Glutamatergic neuron (in vitro differentiated cells): ENCODE data around the gene GFM2. TPM values are rescaled to one million over a fixed set of nuclear protein-coding genes. Genes with fewer than 3 reads are reported as not detected.
"Not testable (repeated sequence)": the region's sequence is repeated elsewhere in the genome, so short reads cannot be mapped to it uniquely, and the experiment has no call there.

ENCODE experiments used
- DNase-seq: peaks from one replicate; pipeline ENCODE4 v3.0.0; 2022
- H3K27ac Mint-ChIP-seq: one replicate; pipeline ENCODE4 v1.8.0; 2020; ENCODE audit warnings: mild to moderate bottlenecking, mixed read lengths, inconsistent platforms; ENCODE audit not compliant: unreplicated experiment
- H3K27me3 Mint-ChIP-seq: one replicate; pipeline ENCODE4 v1.8.0; 2020; ENCODE audit warnings: mild to moderate bottlenecking, moderate library complexity, mixed read lengths, inconsistent platforms; ENCODE audit not compliant: unreplicated experiment
- H3K36me3 Mint-ChIP-seq: one replicate; pipeline ENCODE4 v1.8.0; 2020; ENCODE audit warnings: mild to moderate bottlenecking, mixed read lengths, inconsistent platforms; ENCODE audit not compliant: unreplicated experiment
- H3K4me1 Mint-ChIP-seq: one replicate; pipeline ENCODE4 v1.8.0; 2020; ENCODE audit warnings: mild to moderate bottlenecking, low read depth, mixed read lengths, inconsistent platforms; ENCODE audit not compliant: unreplicated experiment
- H3K4me3 Mint-ChIP-seq: one replicate; pipeline ENCODE4 v1.8.0; 2020; ENCODE audit warnings: mild to moderate bottlenecking, mixed read lengths, inconsistent platforms; ENCODE audit not compliant: unreplicated experiment
- H3K9me3 Mint-ChIP-seq: one replicate; pipeline ENCODE4 v1.8.0; 2020; ENCODE audit warnings: mild to moderate bottlenecking, moderate library complexity, mixed read lengths, inconsistent platforms; ENCODE audit not compliant: unreplicated experiment
- total RNA-seq: library from RNA; stranded (reverse); fragmentation: NEBNext Ultra II Directional; extraction: Animal tissue kit (Norgen Biotek cat#: 25700); gene quantifications from one replicate; pipeline ENCODE4 v1.2.1, GENCODE V29; 2021; ENCODE audit not compliant: unreplicated experiment
- TF ChIP-seq, protein P1 (sequence below): fragments of 200-600 bp; sonication (generic); IDR thresholded peaks from one replicate; pipeline ENCODE4 v1.5.0; 2021; ENCODE audit not compliant: partially characterized antibody, unreplicated experiment

Gene GFM2
- total RNA-seq, 1 donor from 2014 or later = 44.8 TPM

DNA sequence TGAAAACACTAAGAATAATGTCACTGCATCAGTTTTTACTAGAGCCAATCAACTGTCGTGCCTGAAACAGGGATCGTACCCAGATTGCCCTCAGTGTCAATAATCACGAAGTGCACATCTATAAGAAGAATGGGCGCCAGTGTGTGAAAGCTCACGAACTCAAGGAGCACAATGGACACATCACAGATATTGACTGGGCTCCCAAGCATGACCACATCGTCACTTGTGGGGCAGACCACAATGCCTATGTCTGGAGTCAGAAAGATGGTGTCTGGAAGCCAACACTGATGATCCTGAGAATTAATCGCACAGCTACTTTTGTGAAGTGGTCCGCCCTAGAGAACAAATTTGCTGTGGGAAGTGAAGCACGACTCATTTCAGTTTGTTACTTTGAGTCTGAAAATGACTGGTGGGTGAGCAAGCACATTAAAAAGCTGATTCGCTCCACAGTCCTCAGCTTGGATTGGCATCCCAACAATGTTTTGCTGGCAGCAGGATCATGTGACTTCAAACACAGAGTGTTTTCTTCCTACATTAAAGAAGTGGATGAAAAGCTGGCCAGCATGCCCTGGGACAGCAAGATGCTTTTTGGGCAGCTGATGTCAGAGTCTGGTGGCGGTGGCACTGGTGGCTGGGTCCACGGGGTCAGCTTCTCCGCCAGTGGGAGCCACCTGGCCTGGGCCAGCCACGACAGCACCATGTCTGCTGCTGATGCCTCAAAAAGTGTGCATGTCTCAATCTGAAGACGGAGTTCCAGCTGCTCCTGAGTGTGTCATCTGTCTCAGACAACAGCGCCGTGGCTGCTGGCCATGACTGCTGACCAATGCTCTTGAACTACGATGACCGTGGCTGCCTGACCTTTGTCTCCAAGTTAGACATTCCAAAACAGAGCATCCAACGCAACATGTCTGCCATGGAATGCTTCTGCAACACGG, 32.3 kb upstream of the GFM2 start:
- H3K4me3 Mint-ChIP-seq = no peak overlapping the region

DNA sequence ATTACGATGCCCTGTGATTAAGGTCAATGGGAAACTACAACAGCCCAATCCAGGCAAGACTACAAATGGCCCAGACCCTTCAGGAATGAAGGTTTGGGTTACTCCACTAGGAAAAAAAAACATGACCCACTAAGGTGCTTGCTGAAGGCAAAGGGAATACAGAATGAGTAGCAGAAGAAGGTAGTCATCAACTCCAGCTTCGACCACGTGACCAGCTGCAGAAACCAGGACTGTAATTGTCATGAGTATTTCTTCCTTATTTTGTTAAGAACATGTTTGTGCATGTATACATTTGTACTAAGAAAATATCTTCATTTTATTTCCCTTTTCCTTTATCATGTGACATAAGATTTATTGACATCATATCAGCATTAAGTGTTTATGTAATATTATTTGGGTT, 24.8 kb upstream of the GFM2 start:
- H3K4me3 Mint-ChIP-seq, H3K27me3 Mint-ChIP-seq, H3K4me1 Mint-ChIP-seq, H3K27ac Mint-ChIP-seq, DNase-seq, H3K36me3 Mint-ChIP-seq, H3K9me3 Mint-ChIP-seq: not testable (repeated sequence)

More for the DNA sequence above, 32.3 kb upstream of the GFM2 start:
- DNase-seq = no peak
- H3K9me3 Mint-ChIP-seq = peaks cover 1% of the 10 kb centered on the region
- H3K36me3 Mint-ChIP-seq = no peaks in the 10 kb centered on the region
- H3K27ac Mint-ChIP-seq = no peak overlapping the region
- no peaks in the 10 kb centered on the region for H3K27me3 Mint-ChIP-seq
- TF ChIP-seq, protein P1, sequence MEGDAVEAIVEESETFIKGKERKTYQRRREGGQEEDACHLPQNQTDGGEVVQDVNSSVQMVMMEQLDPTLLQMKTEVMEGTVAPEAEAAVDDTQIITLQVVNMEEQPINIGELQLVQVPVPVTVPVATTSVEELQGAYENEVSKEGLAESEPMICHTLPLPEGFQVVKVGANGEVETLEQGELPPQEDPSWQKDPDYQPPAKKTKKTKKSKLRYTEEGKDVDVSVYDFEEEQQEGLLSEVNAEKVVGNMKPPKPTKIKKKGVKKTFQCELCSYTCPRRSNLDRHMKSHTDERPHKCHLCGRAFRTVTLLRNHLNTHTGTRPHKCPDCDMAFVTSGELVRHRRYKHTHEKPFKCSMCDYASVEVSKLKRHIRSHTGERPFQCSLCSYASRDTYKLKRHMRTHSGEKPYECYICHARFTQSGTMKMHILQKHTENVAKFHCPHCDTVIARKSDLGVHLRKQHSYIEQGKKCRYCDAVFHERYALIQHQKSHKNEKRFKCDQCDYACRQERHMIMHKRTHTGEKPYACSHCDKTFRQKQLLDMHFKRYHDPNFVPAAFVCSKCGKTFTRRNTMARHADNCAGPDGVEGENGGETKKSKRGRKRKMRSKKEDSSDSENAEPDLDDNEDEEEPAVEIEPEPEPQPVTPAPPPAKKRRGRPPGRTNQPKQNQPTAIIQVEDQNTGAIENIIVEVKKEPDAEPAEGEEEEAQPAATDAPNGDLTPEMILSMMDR = no peak
- no peaks in the 10 kb centered on the region for H3K4me1 Mint-ChIP-seq

DNA sequence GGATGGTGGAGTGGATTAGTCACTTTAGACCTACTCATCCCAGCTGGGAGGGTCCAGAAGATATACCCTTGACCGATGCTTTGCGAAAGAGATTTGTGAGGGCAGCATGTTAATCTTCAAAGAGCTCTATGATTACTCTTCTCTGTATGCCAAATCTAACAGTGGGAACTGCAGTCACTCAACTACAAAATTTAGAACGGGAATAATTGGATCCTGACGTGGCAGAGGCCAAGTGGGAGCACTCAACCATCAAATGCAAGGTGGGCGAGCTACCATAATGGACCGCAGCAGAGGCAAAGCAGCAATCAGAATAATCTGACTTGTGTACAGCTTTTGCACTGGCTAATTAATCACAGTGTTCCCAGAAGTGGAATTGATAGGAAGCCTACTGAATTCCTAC, 20.5 kb upstream of the GFM2 start:
- no peak overlapping the region for H3K4me3 Mint-ChIP-seq

DNA sequence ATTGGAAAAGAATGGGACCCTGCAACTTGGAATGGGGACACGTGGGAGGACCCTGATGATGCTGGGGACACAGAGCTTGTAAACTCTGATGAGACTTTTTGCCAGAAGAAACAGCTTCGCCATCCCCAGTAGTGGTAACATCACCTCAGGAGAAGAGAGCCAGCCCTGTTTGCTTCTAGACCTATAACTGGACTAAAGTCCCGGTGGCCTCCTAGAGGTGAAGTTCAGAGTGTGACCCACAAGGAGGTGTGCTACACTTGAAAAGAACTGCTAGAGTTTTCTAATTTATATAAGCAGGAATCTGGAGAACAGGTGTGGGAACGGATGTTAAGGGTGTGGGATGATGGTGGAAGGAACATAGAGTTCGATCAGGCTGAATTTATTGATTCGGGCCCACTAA, 19.9 kb upstream of the GFM2 start:
- H3K36me3 Mint-ChIP-seq = peaks cover 5% of the 10 kb centered on the region
- no peak overlapping the region for H3K27ac Mint-ChIP-seq

More for the DNA sequence above, 20.5 kb upstream of the GFM2 start:
- peaks cover 5% of the 10 kb centered on the region for H3K36me3 Mint-ChIP-seq
- no peaks in the 10 kb centered on the region for H3K27me3 Mint-ChIP-seq
- no peak overlapping the region for H3K27ac Mint-ChIP-seq
- H3K4me1 Mint-ChIP-seq = no peaks in the 10 kb centered on the region
- peaks cover 1% of the 10 kb centered on the region for H3K9me3 Mint-ChIP-seq
- TF ChIP-seq, protein P1 = no peak
- no peak for DNase-seq

DNA sequence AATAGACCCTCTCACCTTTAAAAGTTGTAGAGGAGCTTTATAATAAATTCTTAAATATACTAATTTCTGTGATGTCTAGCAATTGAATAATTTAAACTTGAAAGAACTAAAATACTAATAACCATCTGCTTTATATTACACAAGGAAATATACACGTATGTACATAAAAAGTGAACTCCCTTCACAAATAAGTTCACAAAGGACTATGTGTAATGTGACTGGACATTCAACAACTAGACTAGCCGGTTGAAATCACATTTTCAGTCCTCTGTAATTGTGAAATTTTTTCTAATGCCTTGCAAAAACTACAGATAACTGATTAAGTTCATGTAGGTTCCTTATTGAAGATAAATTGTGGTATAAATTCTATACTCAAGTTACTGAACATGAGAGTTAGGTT, 11.7 kb upstream of the GFM2 start:
- no peak overlapping the region for H3K27ac Mint-ChIP-seq
- no peaks in the 10 kb centered on the region for H3K27me3 Mint-ChIP-seq
- TF ChIP-seq, protein P1 = no peak
- no peaks in the 10 kb centered on the region for H3K36me3 Mint-ChIP-seq
- H3K9me3 Mint-ChIP-seq = no peaks in the 10 kb centered on the region
- no peak overlapping the region for H3K4me3 Mint-ChIP-seq
- no peak for DNase-seq
- no peaks in the 10 kb centered on the region for H3K4me1 Mint-ChIP-seq

More for the DNA sequence above, 19.9 kb upstream of the GFM2 start:
- H3K4me3 Mint-ChIP-seq = no peak overlapping the region
- peaks cover 1% of the 10 kb centered on the region for H3K9me3 Mint-ChIP-seq
- TF ChIP-seq, protein P1 = no peak
- no peak for DNase-seq
- H3K4me1 Mint-ChIP-seq = no peaks in the 10 kb centered on the region
- H3K27me3 Mint-ChIP-seq = no peaks in the 10 kb centered on the region
